Measurements from ENCODE around the gene MTX3. TPM values are rescaled to one million over a fixed set of nuclear protein-coding genes. Genes with fewer than 3 reads are reported as not detected.

MTX3 gene
- polyA plus RNA-seq, 4 donors: 1.9 to 17.0 (median 4.3) TPM

DNA sequence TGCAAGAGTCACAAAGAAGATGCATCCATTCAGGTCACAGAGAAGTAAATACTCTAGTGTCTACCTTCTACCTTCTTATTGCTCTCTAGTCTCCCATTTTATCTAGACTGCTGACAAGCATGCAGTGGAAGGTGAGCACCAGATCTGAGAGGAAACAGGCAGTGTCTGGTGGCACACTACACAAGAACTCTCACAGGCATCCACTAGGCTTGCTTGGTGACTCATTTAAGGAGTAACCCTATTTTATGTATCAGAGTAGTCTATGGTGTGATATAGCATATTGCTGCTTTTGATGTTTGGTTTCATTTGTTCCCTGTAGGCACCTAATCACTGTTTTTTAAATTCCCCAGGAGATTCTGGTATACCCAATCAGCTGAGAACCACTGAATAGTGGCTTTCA, 42.5 kb upstream of the MTX3 start:
- Histone ChIP-seq H3K36me3 (ENCODE audit: control insufficient read depth in 3 of 3, insufficient read depth in 2 of 3, low read depth in 1 of 3, low read length in 3 of 3) (no peaks in the 10 kb centered on the region), H3K9me3 (ENCODE audit: control insufficient read depth in 2 of 2, insufficient read depth in 1 of 2, low read depth in 1 of 2, low read length in 1 of 2) (no peaks in the 10 kb centered on the region), H3K4me1 (ENCODE audit: control insufficient read depth in 3 of 3, insufficient read depth in 2 of 3, low read depth in 1 of 3, low read length in 2 of 3) (no peaks in the 10 kb centered on the region), H3K27me3 (ENCODE audit: control insufficient read depth in 3 of 3, insufficient read depth in 3 of 3, low read length in 3 of 3) (peaks cover 0 to 39% (median 15%) of the 10 kb centered on the region in 3 donors), H3K4me3 (ENCODE audit: low read depth in 1 of 3, low read length in 3 of 3) (no peak overlapping the region), H3K27ac (ENCODE audit: low read depth in 1 of 3, low read length in 2 of 3) (no peak overlapping the region)
- FAIRE-seq (no peak), DNase-seq (no peak)

DNA sequence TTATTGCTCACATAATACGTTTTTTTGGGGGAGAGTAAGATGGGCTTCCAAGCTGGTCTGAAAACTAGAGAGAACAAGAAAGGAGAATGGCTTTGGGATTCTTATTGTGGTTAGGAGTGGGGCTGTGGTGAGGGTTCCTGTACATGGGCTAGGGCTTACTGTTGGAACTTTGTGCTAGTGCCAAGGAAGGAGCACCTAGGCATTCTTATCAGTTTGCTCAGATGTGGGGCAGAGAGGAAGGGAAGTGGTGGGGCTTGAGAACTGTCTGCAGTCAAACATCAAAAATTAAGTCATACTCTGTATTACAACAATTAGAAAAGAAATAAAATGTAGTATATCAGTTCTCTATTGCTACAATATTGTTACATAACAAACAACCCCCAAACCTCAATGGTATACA, 40.0 kb upstream of the MTX3 start:
- no peak for DNase-seq

DNA sequence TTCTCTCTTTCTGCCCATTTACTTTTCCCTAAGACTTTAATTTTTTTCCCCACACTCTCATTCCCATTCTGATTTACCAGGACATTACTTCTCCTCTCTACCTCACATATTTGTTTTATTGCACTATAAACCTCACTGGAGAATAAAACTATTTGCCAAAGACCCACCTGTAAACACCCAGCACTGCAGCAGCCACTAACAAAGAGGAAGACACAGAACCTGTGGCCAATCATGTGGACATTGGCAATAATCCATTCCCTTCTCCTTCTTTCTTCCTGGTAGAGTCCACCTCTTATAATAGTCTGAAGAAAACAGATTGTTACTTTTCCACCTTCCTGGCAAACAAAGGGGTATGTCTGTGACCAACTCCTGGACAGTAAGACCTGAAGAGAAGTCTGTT, 35.8 kb upstream of the MTX3 start:
- no peaks in the 10 kb centered on the region for H3K4me1 ChIP-seq (ENCODE audit: control insufficient read depth in 3 of 3, insufficient read depth in 2 of 3, low read depth in 1 of 3, low read length in 2 of 3)
- no peaks in the 10 kb centered on the region for H3K27me3 ChIP-seq (ENCODE audit: control insufficient read depth in 3 of 3, insufficient read depth in 3 of 3, low read length in 3 of 3)
- H3K27ac ChIP-seq (ENCODE audit: low read depth in 1 of 3, low read length in 2 of 3): no peak overlapping the region
- H3K36me3 ChIP-seq (ENCODE audit: control insufficient read depth in 3 of 3, insufficient read depth in 2 of 3, low read depth in 1 of 3, low read length in 3 of 3): no peaks in the 10 kb centered on the region
- DNase-seq: no peak
- H3K9me3 ChIP-seq (ENCODE audit: control insufficient read depth in 2 of 2, insufficient read depth in 1 of 2, low read depth in 1 of 2, low read length in 1 of 2): no peaks in the 10 kb centered on the region
- H3K4me3 ChIP-seq (ENCODE audit: low read depth in 1 of 3, low read length in 3 of 3): no peak overlapping the region
- FAIRE-seq: no peak

More for the DNA sequence above, 40.0 kb upstream of the MTX3 start:
- H3K4me1 ChIP-seq (ENCODE audit: control insufficient read depth in 3 of 3, insufficient read depth in 2 of 3, low read depth in 1 of 3, low read length in 2 of 3): no peaks in the 10 kb centered on the region
- H3K27me3 ChIP-seq (ENCODE audit: control insufficient read depth in 3 of 3, insufficient read depth in 3 of 3, low read length in 3 of 3): peaks cover 0 to 33% (median 15%) of the 10 kb centered on the region in 3 donors
- H3K9me3 ChIP-seq (ENCODE audit: control insufficient read depth in 2 of 2, insufficient read depth in 1 of 2, low read depth in 1 of 2, low read length in 1 of 2): no peaks in the 10 kb centered on the region
- WGBS, 3 donors: 56 to 70% (median 59%) methylated on average over 1 of the region's 1 CpG
- FAIRE-seq: no peak
- no peak overlapping the region for H3K27ac ChIP-seq (ENCODE audit: low read depth in 1 of 3, low read length in 2 of 3)
- H3K36me3 ChIP-seq (ENCODE audit: control insufficient read depth in 3 of 3, insufficient read depth in 2 of 3, low read depth in 1 of 3, low read length in 3 of 3): no peaks in the 10 kb centered on the region
- no peak overlapping the region for H3K4me3 ChIP-seq (ENCODE audit: low read depth in 1 of 3, low read length in 3 of 3)

DNA sequence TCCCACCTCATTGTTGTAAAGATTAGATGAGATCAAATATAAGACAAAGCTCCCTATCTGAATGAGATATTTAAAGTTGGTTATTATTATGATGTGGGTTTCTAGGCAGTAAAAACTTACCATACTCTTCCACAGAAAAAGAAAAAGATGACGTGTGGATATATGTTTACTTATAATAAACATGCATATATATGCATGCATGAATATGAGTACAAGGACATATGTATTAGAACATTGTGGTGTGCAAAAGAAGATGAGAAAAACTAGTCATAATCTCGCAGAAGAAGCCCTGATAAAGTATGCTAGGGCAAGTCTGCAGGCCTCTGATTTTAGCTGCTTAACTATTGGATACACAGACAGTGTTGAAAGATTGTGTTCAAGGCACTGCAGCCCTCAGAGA, 34.0 kb upstream of the MTX3 start:
- no peak overlapping the region for H3K27ac ChIP-seq (ENCODE audit: low read depth in 1 of 3, low read length in 2 of 3)
- DNase-seq (no peak), FAIRE-seq (no peak)
- H3K4me3 ChIP-seq (ENCODE audit: low read depth in 1 of 3, low read length in 3 of 3): no peak overlapping the region
- H3K9me3 ChIP-seq (ENCODE audit: control insufficient read depth in 2 of 2, insufficient read depth in 1 of 2, low read depth in 1 of 2, low read length in 1 of 2): no peaks in the 10 kb centered on the region
- no peaks in the 10 kb centered on the region for H3K36me3 ChIP-seq (ENCODE audit: control insufficient read depth in 3 of 3, insufficient read depth in 2 of 3, low read depth in 1 of 3, low read length in 3 of 3)
- WGBS, 3 donors: 69 to 89% (median 78%) methylated on average over 2 of the region's 2 CpGs
- H3K27me3 ChIP-seq (ENCODE audit: control insufficient read depth in 3 of 3, insufficient read depth in 3 of 3, low read length in 3 of 3): no peaks in the 10 kb centered on the region
- H3K4me1 ChIP-seq (ENCODE audit: control insufficient read depth in 3 of 3, insufficient read depth in 2 of 3, low read depth in 1 of 3, low read length in 2 of 3): no peaks in the 10 kb centered on the region

DNA sequence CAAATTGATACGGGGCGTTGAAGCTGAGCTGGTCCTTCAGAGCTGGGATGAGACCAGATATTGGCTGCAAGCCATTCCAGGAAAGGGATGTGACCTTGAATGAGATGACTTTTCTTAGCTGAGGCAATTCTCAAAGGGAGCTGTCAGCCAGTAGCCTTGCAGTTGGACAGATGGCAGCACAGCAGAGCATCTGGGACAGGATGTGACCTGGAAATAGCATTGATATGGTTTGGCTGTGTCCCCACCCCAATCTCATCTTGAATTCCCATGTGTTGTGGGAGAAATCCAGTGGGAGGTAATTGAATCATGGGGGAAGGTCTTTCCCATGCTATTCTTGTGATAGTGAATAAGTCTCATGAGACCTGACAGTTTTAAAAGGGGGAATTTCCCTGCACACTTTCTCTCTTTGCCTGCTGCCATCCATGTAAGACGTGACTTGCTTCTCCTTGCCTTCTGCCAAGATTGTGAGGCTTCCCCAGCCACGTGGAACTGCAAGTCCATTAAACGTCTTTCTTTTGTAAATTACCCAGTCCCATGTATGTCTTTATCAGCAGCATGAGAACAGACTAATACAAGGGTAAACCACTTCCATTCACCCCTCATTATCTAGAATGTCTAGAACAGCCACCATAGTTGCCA, 19.8 kb upstream of the MTX3 start:
- H3K4me3 ChIP-seq (ENCODE audit: low read depth in 1 of 3, low read length in 3 of 3): no peak overlapping the region
- no peak for FAIRE-seq

DNA sequence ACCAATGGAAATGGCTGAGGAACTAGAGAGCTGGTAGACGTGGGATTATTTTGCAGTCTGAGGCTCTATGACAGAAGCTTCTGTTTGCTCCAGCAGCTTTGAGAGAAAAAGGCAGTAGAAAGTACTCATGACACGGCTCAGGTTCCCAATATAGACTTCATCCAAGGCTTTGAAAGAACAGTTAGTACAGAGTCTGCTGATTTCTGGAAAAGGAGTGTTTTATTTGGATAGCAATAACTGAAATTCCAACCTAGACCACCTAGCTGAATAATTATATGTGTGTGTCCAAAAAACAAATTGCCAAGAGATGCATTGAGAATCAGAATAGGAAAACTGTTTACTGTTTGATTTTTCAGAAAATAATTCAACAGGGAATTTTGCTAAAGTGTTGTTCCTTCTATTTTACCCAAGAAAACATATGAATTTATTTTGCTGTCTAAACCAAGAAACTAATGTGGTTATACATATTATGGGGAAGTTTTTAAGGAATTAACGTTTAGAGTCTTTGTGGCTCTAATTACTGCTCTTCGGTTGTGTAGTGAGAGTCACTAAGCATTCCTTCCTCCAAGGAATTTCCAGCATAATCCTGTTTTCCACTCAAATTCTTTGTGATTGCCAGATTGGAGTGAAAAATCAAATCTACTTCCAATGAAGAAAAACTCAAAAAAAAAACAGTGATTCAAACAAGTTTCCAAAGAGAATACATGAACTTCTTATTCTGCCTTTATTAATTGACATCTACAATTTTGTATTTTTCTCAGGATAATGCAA, 18.1 kb upstream of the MTX3 start:
- WGBS, 3 donors: 68 to 78% (median 78%) methylated on average over 4 of the region's 4 CpGs
- no peak for FAIRE-seq

More for the DNA sequence above, 19.8 kb upstream of the MTX3 start:
- Histone ChIP-seq H3K27ac (ENCODE audit: low read depth in 1 of 3, low read length in 2 of 3) (no peak overlapping the region), H3K4me1 (ENCODE audit: control insufficient read depth in 3 of 3, insufficient read depth in 2 of 3, low read depth in 1 of 3, low read length in 2 of 3) (no peaks in the 10 kb centered on the region), H3K36me3 (ENCODE audit: control insufficient read depth in 3 of 3, insufficient read depth in 2 of 3, low read depth in 1 of 3, low read length in 3 of 3) (no peaks in the 10 kb centered on the region), H3K9me3 (ENCODE audit: control insufficient read depth in 2 of 2, insufficient read depth in 1 of 2, low read depth in 1 of 2, low read length in 1 of 2) (no peaks in the 10 kb centered on the region), H3K27me3 (ENCODE audit: control insufficient read depth in 3 of 3, insufficient read depth in 3 of 3, low read length in 3 of 3) (no peaks in the 10 kb centered on the region)
- no peak for DNase-seq
- WGBS, 3 donors: 74 to 90% (median 78%) methylated on average over 5 of the region's 5 CpGs

DNA sequence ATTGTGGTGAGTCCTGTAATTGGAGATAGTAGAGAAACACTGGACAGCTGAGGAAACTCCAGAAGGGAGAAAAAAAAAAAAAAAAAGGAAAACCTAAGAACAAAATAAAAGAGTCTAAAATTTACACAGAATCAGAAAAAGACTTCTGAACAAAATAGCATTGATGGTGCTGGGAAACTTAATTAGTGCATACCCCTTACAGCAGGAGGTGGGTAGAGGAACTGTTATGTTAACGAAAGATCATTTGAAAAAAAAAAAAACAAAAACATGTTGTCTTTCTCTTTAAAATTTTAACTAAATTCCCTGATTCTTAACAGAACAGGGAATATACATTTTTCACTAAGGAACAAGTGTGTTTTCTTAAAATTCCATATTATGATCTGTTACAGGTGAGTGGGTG, 11.6 kb upstream of the MTX3 start:
- Histone ChIP-seq H3K4me1 (ENCODE audit: control insufficient read depth in 3 of 3, insufficient read depth in 2 of 3, low read depth in 1 of 3, low read length in 2 of 3) (no peaks in the 10 kb centered on the region), H3K27ac (ENCODE audit: low read depth in 1 of 3, low read length in 2 of 3) (no peak overlapping the region), H3K4me3 (ENCODE audit: low read depth in 1 of 3, low read length in 3 of 3) (no peak overlapping the region), H3K9me3 (ENCODE audit: control insufficient read depth in 2 of 2, insufficient read depth in 1 of 2, low read depth in 1 of 2, low read length in 1 of 2) (no peaks in the 10 kb centered on the region), H3K27me3 (ENCODE audit: control insufficient read depth in 3 of 3, insufficient read depth in 3 of 3, low read length in 3 of 3) (no peaks in the 10 kb centered on the region), H3K36me3 (ENCODE audit: control insufficient read depth in 3 of 3, insufficient read depth in 2 of 3, low read depth in 1 of 3, low read length in 3 of 3) (no peaks in the 10 kb centered on the region)
- WGBS, 3 donors: 91 to 96% (median 94%) methylated on average over 1 of the region's 1 CpG
- FAIRE-seq (no peak), DNase-seq (no peak)

More for the DNA sequence above, 18.1 kb upstream of the MTX3 start:
- no peaks in the 10 kb centered on the region for H3K9me3 ChIP-seq (ENCODE audit: control insufficient read depth in 2 of 2, insufficient read depth in 1 of 2, low read depth in 1 of 2, low read length in 1 of 2)
- no peaks in the 10 kb centered on the region for H3K4me1 ChIP-seq (ENCODE audit: control insufficient read depth in 3 of 3, insufficient read depth in 2 of 3, low read depth in 1 of 3, low read length in 2 of 3)
- H3K4me3 ChIP-seq (ENCODE audit: low read depth in 1 of 3, low read length in 3 of 3): no peak overlapping the region
- DNase-seq: no peak
- H3K27ac ChIP-seq (ENCODE audit: low read depth in 1 of 3, low read length in 2 of 3): no peak overlapping the region
- H3K36me3 ChIP-seq (ENCODE audit: control insufficient read depth in 3 of 3, insufficient read depth in 2 of 3, low read depth in 1 of 3, low read length in 3 of 3): no peaks in the 10 kb centered on the region
- no peaks in the 10 kb centered on the region for H3K27me3 ChIP-seq (ENCODE audit: control insufficient read depth in 3 of 3, insufficient read depth in 3 of 3, low read length in 3 of 3)

DNA sequence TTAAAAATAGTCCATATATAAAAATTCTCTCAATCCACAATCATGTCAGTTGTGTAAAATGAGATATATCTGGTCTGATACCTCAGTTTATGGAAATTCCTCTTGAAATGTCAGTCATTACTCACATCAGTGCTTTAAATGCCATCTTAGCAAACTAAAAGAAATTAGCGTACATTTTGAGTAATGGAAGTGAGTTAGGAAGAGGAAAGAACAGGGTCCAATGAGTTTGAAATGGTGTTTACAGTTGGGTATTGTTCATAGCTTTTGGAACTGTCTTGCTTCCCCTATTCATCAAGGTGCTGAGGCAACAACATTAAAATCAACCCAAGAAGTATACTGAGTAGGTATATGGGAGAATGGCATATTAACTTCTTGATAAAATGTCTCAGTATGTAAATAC, 8.7 kb upstream of the MTX3 start:
- WGBS, 3 donors: 92 to 100% (median 96%) methylated on average over 1 of the region's 1 CpG
- Histone ChIP-seq H3K4me3 (ENCODE audit: low read depth in 1 of 3, low read length in 3 of 3) (no peak overlapping the region), H3K4me1 (ENCODE audit: control insufficient read depth in 3 of 3, insufficient read depth in 2 of 3, low read depth in 1 of 3, low read length in 2 of 3) (no peaks in the 10 kb centered on the region), H3K27me3 (ENCODE audit: control insufficient read depth in 3 of 3, insufficient read depth in 3 of 3, low read length in 3 of 3) (no peaks in the 10 kb centered on the region), H3K36me3 (ENCODE audit: control insufficient read depth in 3 of 3, insufficient read depth in 2 of 3, low read depth in 1 of 3, low read length in 3 of 3) (no peaks in the 10 kb centered on the region), H3K9me3 (ENCODE audit: control insufficient read depth in 2 of 2, insufficient read depth in 1 of 2, low read depth in 1 of 2, low read length in 1 of 2) (no peaks in the 10 kb centered on the region), H3K27ac (ENCODE audit: low read depth in 1 of 3, low read length in 2 of 3) (no peak overlapping the region)
- FAIRE-seq: no peak
- no peak for DNase-seq

All from small intestine (tissue), 7 donors.